Measurements from ENCODE around the gene ZC3HAV1. TPM values are rescaled to one million over a fixed set of nuclear protein-coding genes. Genes with fewer than 3 reads are reported as not detected.
A peak's percentile ranks its signal among the peaks of the same experiment; 100 is the strongest.

Gene ZC3HAV1
- total and polyA plus RNA-seq, 2 of the 4 experiments (the other 2 are of a cell fraction) = 9.9 to 22.4 TPM

- H3K36me3 ChIP-seq (ENCODE audit: control insufficient read depth, insufficient read depth, low read length) = peaks cover 17% of the 10 kb centered on the region
- H3K4me2 ChIP-seq (ENCODE audit: low read depth, low read length) = no peak overlapping the region
- ChIA-PET POLR2A (ENCODE audit: unreplicated experiment) (no interaction called here), CTCF (interaction anchor here (0.9 kb wide), 1 partner anchor 25 kb away, joined by 3 read pairs; no protein-coding TSS in a partner anchor)
- no peak overlapping the region for H2BK15ac ChIP-seq (ENCODE audit: low read depth, low read length)
- peaks cover 7% of the 10 kb centered on the region; the same call in 1 of the 2 replicates for H3K9me1 ChIP-seq (ENCODE audit: insufficient read depth, low read length)
- no CpG with 5 or more reads among the region's 1 CpG for WGBS, 2 experiments (ENCODE audit: extremely low coverage in 2 of 2, insufficient read length in 1 of 2)
- in situ Hi-C loops (cut with MboI; ENCODE audit: low sequenced_read_pairs) = no loop called here
- TF ChIP-seq MXI1 (IDR thresholded peaks at IDR 0.05; ENCODE audit: borderline replicate concordance, low read depth, low read length) (no peak), CHD1 (IDR thresholded peaks at IDR 0.05; ENCODE audit: low read depth, low read length) (no peak), RCOR1 (IDR thresholded peaks at IDR 0.05; ENCODE audit: insufficient replicate concordance, low read length) (no peak), MAFK (IDR thresholded peaks at IDR 0.05; ENCODE audit: low read depth, low read length) (no peak)
- TF ChIP-seq, protein P1, sequence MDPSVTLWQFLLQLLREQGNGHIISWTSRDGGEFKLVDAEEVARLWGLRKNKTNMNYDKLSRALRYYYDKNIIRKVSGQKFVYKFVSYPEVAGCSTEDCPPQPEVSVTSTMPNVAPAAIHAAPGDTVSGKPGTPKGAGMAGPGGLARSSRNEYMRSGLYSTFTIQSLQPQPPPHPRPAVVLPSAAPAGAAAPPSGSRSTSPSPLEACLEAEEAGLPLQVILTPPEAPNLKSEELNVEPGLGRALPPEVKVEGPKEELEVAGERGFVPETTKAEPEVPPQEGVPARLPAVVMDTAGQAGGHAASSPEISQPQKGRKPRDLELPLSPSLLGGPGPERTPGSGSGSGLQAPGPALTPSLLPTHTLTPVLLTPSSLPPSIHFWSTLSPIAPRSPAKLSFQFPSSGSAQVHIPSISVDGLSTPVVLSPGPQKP (IDR thresholded peaks at IDR 0.05; ENCODE audit: borderline replicate concordance, low read depth, low read length) = no peak
- no peaks in the 10 kb centered on the region for H4K20me1 ChIP-seq (ENCODE audit: insufficient read depth, low read length)
- no peak overlapping the region for H2AK9ac ChIP-seq (replicated peaks; ENCODE audit: low read depth, low read length, poor library complexity)
- no peak overlapping the region for H3K56ac ChIP-seq (ENCODE audit: extremely low read depth, insufficient read depth, low read length)
- ATAC-seq (ENCODE audit: low read depth) (peak; percentile 44), DNase-seq (no peak)
- H3K4me3 ChIP-seq (ENCODE audit: insufficient read depth, low read depth, low read length) = no peak overlapping the region
- dilution Hi-C loops (cut with HindIII; ENCODE audit: low sequenced_read_pairs, unreplicated experiment) = no loop called here
- no peak overlapping the region for H2BK20ac ChIP-seq (ENCODE audit: low read depth, low read length)
- no peak overlapping the region for H4K91ac ChIP-seq (ENCODE audit: insufficient read depth, low read depth, low read length)
- no peaks in the 10 kb centered on the region for H3K27me3 ChIP-seq (ENCODE audit: control insufficient read depth, insufficient read depth, low read length)
- no peaks in the 10 kb centered on the region for H3K9me3 ChIP-seq (ENCODE audit: control insufficient read depth, insufficient read depth, low read length)
- no peak overlapping the region for H3K9ac ChIP-seq (ENCODE audit: low read depth, low read length)
- no TSS peak for BruUV-seq (replicated peaks)
- no peak overlapping the region for H2BK120ac ChIP-seq (ENCODE audit: low read depth, low read length)
- no peak overlapping the region for H2AK5ac ChIP-seq (ENCODE audit: low read depth, low read length)
- intact Hi-C loops (cut with micrococcal nuclease) = no loop called here
- no peak overlapping the region for H3K14ac ChIP-seq (replicated peaks; ENCODE audit: low read depth, low read length)
- H2BK5ac ChIP-seq (ENCODE audit: low read depth, low read length, poor library complexity, severe bottlenecking) = no peak overlapping the region
- H3K23ac ChIP-seq (ENCODE audit: low read depth, low read length) = no peak overlapping the region
- H3K27ac ChIP-seq (ENCODE audit: insufficient read depth, low read length) = no peak overlapping the region
- no peak overlapping the region for H4K5ac ChIP-seq (ENCODE audit: low read depth, low read length)
- H3K4me1 ChIP-seq (ENCODE audit: control insufficient read depth, insufficient read depth, low read length) = no peaks in the 10 kb centered on the region
- H3K18ac ChIP-seq (ENCODE audit: low read depth, low read length) = no peak overlapping the region
- no peak overlapping the region for H4K8ac ChIP-seq (ENCODE audit: low read depth in 2 of 2, low read length in 2 of 2)
- H3K79me1 ChIP-seq (ENCODE audit: low read depth in 1 of 2, low read length in 2 of 2) = no peaks in the 10 kb centered on the region
- no peak overlapping the region for H3K4ac ChIP-seq (ENCODE audit: low read depth, low read length)
- no peak overlapping the region for H2AFZ ChIP-seq (replicated peaks; ENCODE audit: low read length, poor library complexity)
Measured at GRCh38 chr7:139049936-139050335, 59.6 kb downstream of the ZC3HAV1 start.
